GM21515 (cell line): ENCODE data around the gene AEBP1.

Experiments
- ATAC-seq: cut with Tn5 transposase; IDR thresholded peaks from one replicate; pipeline ENCODE4 v1.9.1; 2021; ENCODE audit not compliant: unreplicated experiment

Gene AEBP1

DNA sequence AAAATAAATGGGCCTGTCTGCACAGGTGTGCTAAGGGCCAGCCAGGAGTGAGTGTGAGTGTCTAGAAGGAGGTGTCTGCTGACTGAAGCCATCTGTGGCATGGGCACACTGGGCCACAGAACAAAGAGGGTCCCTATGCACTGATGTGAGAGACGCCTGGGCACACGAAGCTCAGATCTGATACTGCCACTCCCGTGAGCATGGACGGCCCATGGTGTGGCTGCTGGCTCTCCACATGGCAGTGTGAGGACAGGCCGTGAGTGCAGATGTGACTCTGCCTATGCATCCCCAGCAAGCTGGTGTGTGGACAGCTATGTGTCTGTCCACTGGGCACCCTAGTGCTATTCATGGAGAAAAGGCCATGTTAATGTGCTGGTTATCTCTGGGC is 49.8 kb downstream of the AEBP1 start:
- no peak for ATAC-seq

DNA sequence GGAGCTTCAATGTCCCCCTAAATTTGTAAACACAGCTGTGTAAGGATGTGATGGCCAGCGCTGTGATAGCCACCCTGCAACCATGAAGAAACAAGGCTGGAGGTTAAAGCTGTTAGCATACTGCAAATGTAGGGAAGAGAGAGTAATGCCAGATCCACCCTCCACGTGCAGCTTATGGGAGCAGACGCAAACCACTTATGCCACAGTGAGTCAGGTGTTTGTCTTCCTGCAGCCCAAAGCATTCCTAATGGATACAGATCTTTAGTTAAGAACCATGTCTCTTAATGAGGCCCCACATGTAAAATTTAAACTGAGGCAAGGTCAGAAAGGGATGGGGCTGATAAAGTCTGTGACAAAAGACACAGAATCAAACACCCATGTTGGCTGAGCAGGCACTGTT is 50.6 kb downstream of the AEBP1 start:
- ATAC-seq = no peak

DNA sequence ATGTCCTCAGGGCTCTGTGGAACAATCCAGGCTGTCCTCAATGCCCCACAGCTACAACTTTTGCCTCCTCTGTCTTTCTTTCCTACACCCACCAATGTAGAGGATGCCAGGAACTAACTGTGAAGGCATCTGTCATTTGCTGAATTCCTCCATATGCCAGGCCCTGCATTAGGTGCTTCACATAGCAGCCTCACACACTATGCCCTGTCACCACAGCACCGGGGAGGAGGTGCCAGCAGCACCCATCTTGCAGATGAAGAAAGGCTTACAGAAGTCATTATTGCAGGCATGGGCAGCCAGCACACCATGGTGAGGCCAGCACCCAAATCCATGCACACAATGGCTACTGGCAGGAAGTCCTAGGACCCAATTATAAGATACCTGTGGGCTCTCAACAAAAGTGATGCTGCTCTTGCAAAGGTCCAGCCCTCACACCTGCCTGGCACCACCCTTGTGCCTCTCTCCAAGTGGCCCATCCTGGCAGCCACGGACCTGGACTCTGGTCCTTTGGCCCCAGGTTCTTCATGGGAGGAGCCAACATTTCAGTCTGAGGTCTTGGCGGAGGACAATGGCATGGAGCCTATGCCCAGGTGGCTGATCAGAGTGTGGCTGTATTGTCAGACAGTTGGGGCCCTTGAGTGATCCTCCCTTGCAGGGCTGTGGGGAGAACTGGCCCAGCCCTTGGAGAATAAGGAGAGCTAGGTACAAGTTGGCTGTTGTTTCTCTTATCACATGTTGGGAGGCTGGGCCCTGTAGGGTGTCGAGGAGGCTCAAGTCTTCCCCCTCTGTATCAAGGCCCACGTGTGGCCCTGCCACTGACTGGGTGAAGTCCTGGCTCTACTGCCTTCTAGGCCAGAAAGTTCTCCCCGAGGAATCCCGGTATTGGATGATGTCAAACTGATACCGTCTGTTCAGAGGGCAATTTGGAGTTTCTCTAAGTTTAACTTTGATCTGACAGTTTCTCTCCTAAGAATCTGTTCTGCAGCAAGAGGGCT is 51.3 kb downstream of the AEBP1 start:
- ATAC-seq = no peak

DNA sequence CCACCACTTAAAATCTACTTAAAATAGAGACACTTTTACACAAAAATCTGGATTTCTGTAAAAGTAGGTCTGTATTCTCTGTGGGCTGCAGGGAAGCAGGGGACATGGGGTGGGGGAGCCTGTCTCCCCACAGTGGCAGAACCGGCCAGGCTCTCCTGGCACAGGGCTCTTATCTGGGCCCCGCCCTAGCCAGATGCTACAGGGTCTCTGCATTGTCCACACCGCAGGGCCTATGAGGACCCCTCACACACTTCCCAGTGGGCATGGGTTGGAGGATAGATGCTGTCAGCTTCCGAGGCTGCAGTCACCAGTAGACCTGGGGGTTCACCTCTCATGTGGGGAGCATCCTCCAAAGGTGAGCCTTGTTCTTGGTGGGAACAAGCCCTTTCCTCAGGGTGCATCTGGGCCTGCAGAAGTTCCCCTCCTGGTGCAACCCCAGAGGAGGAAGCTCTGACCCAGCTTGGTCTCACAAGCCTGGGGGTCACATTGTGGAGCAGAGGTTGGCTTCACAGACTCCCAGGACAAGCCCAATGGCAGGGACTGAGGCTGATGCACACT is 52.4 kb downstream of the AEBP1 start:
- ATAC-seq = no peak

DNA sequence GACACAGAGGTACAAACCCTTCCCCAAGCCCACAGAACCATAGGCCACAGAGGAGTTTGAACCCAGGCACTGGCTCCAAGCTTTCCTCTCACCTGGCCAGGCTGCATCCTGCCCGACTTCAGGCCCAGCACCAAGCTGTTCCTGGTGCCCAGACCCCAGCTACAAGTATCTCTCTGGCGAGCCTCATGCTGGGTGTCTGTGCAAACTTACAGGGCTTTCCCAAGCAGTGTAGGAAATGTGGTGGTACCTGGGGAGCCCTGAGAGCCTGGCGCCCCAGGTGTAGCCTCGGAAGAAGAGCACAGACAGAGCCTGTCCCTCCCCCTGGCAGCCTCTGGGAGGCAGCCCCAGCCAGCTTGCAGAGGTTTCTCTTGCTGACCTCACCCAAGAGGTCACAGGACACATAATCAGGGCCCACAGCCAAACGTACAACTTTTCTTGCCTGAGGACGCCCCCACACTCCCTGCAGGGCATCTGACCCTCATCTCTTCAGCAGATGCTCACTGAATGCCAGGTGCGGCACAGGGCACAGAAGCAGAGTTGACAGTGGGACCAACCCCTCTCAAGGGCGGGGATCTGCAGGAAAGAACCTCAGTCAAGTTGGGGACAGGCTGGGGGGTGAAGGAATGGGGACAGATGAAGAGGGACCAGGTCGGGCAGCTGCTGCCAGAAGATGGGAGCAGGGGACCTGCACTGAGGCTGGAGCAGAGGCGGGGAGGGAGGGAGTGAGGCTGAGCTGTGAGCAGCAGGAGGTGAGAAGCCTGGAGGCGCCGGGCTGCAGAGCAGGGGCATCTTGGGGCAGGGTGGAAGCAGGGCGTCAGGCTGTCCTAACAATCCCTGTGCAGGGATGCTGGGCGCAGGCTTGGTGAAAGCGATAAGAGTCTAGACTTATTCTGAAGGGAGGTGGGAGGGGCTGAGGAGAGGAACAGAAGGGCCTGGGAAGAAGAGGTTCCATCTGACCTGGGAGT is 53.3 kb downstream of the AEBP1 start:
- no peak for ATAC-seq

DNA sequence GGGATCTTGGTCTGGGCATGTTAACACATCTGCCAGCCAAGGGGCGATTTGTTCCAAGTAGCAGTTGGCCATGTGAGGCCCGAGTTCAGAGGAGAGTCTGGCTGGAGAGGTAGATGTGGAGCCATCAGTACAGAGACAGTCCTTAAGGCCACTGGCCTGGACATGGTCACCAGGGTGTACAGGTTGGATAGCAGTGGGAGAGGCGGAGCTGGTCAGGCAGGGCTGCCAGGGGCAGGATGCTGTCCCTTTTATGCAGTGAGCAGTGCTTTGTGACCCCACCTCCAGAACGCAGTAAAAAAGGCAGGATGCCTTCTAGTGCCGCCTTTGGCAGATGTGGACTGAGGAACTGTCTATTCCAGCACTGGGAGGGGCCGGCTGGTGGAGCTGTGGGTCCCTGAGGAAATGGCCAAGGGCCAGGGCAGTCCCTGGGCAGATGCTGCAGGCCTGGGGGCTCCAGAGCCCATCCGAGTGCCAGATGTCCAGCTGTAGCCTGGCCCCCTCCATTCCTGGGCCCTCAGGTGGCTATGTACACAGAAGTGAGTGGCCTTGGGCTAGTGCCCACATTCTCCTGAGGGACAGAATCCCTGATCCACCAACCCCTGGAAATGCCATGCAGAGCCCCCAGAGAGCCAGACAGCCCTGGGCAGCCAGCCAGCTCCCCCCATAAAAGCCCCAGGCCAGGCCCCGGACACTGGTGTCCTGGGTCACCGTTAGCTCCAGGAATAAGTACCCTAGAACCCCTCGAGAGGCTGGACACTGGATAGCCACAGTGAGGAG is 54.1 kb downstream of the AEBP1 start:
- no peak for ATAC-seq

DNA sequence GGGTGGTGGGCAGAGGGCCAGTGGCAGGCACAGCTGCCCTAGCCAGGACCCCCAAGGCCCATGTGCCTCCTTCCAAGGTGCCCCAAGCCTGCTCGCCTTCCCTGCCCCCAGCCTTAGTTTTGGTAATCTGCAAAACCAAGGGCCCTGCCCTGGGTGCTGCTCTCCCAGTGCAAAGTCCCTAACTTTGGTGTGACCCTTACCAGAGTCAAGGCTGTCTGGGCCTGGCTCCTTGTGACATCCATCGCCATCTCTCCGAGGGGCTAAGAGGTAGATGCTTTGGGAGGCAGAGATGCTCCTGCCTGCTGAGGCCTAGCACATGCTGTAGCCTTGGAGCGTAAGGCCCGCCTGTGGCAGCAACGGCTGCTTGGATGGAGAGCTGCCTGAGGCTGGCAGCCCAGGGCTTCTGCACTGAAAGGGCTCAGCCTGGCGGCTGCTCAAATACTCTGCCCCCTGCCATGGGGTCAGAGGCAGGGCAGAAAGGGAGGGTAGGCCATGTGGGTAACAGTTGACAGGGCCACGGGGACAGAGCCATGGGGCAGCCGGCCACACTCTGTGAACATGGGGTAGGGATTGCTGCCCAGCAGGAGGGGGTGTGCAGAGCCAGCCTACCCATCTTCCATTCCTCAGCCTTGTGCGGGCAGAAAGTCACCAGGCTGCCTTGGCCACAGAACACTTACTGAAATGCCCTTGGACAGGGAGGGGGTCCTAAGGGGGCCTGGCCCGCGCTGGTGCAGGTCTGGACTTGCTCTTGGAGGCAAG is 54.9 kb downstream of the AEBP1 start:
- no peak for ATAC-seq

DNA sequence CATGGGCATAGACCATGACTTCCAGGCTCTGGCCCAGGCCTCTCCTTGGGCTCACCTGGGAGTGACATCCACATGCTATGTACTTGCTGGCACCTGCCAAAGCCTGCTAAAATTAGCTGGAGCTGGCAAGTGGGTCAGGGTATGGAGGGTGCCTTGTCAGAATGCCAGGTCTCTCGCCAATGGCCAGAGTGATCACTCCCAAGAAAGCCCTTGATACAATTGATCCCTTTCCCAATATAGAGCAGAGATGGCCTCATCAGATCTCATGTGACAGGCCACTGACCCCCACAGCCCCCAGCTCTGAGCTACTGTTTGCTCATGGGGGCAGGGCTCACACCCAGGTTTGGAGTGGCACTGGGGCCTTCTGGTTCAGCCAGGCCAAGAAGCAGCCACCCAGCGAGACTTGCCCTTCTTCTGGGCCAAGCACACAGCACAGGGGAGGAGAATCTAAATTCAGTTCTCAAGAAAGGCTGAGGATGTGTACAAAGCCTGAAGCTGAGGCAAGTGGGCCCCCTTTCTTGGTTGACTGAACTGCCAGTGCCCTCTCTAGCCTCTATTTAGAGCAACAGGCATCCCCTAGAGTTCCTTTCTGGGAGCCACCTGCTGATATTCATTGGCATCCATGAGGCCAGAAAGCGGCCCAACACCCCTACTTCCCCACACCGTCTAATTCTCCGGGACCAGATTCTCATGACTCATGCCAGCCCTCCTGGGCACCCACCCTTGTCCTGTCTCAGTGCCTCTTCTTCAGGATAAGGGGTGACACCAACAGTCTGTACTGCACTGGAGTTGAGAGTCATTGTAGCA is 55.9 kb downstream of the AEBP1 start:
- no peak for ATAC-seq

DNA sequence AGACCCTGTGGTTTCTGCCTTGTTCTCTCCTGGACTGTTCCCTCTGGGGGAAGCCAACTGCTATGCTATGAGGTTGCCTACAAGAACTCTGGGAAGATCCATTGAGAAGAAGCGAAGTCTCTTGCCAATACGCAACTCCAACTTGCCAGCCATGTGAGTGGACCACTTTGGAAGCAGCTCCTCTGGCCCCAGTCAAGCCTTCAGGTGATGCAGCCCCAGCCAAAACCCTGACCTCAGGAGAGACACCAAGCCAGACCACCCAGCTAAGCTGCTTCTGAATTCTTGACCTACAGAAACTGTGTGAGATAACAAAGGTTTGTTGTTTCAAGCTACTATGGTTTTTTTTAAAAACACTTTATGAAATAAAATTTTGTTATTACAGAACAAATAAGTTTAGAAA is 57.2 kb downstream of the AEBP1 start:
- no peak for ATAC-seq

DNA sequence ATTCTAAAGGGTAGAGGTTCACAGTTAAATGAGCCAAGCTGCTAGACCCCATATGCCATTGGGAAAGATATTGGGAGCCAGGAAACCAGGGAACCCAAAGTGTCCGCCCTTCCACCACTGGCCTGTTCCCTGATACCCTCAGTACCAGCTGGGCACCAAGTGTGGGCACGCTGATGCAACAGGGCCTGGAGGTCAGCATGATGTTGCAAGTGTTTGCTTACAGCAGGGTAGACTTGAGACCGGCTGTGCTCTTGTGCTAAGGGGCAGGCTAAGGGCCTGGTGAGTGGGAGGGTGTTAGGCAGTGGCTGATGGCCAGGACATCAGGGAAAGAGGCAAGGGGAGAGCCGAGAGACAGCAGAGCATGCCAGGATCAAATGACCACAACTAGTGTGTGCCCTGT is 58.0 kb downstream of the AEBP1 start:
- ATAC-seq = no peak

DNA sequence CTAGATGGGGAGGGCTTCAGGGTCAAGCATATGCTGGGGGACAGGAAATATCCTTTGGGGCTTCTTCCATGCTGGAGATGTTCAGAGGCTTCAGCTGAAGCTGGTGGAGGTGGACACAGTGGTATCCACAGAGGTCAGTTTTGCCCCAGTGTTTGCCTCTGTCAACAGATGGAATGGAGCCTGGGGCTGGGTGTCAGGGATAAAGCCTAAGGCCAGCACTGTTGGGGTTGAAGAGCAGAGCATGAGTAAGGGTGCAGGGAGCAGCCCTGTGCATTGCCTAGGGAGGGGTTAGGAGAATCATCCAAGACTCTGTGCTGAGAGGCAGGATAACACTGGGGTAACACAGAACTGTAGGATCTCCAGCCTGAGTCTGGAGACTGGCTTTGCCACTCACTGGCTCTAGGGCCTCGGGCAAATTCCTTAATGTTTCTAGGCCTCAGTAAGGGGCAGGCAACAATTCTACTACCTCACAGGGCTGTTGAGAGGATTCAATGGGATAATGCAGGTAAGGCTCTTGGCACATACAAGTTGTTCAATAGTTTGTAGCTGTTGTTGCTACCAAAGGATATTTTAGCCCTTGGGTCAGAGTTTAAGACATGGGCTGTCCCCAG is 58.7 kb downstream of the AEBP1 start:
- ATAC-seq = no peak

DNA sequence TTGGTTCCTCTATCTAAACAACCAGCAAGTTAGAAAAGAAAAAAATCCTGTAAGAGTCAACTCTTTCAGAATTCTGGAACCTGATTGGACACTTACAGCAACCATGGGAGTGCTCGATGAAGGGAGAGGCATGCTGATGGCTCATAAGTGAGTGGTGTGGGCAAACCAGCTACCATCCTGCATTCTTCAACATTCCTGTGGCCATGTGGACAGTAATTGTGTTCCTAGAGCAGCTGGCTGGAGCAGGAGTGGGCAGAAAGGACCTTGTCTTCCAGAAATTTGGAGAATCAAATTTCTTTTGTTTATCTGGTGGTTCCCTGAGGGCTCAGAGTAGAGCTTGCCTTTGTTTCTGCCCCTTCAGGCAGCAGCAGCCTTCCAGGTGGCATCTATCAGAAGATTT is 59.4 kb downstream of the AEBP1 start:
- ATAC-seq = no peak
